ENCODE measurements around the gene TCEA3.

TCEA3 gene

GRCh38 chr1:23421343-23421742, 3.2 kb downstream of the TCEA3 start:
- no peaks in the 10 kb centered on the region for H3K9me3 Mint-ChIP-seq

GRCh38 chr1:23420778-23421177, 3.8 kb downstream of the TCEA3 start:
- Mint-ChIP-seq H3K27ac (no peak overlapping the region), H3K4me1 (ENCODE audit: low read depth) (peaks cover 37% of the 10 kb centered on the region), H3K4me3 (no peak overlapping the region), H3K9me3 (no peaks in the 10 kb centered on the region), H3K27me3 (peaks cover 47% of the 10 kb centered on the region), H3K36me3 (ENCODE audit: low read depth) (no peaks in the 10 kb centered on the region)
- intact Hi-C loops (cut with micrococcal nuclease), result no loop called here

More at GRCh38 chr1:23421343-23421742, 3.2 kb downstream of the TCEA3 start:
- H3K27ac Mint-ChIP-seq, result no peak overlapping the region
- no peaks in the 10 kb centered on the region for H3K36me3 Mint-ChIP-seq (ENCODE audit: low read depth)
- peaks cover 53% of the 10 kb centered on the region for H3K27me3 Mint-ChIP-seq
- intact Hi-C loops (cut with micrococcal nuclease), result no loop called here
- peaks cover 42% of the 10 kb centered on the region for H3K4me1 Mint-ChIP-seq (ENCODE audit: low read depth)
- no peak overlapping the region for H3K4me3 Mint-ChIP-seq

GRCh38 chr1:23419180-23419579, 5.4 kb downstream of the TCEA3 start:
- H3K36me3 Mint-ChIP-seq (ENCODE audit: low read depth), result no peaks in the 10 kb centered on the region
- peaks cover 35% of the 10 kb centered on the region for H3K27me3 Mint-ChIP-seq
- intact Hi-C loops (cut with micrococcal nuclease), result no loop called here
- peaks cover 25% of the 10 kb centered on the region for H3K4me1 Mint-ChIP-seq (ENCODE audit: low read depth)
- H3K4me3 Mint-ChIP-seq, result no peak overlapping the region
- no peaks in the 10 kb centered on the region for H3K9me3 Mint-ChIP-seq
- no peak overlapping the region for H3K27ac Mint-ChIP-seq

- Mint-ChIP-seq H3K4me3 (no peak overlapping the region), H3K4me1 (ENCODE audit: low read depth) (peaks cover 10% of the 10 kb centered on the region), H3K27ac (no peak overlapping the region), H3K9me3 (no peaks in the 10 kb centered on the region), H3K36me3 (ENCODE audit: low read depth) (no peaks in the 10 kb centered on the region), H3K27me3 (peaks cover 24% of the 10 kb centered on the region)
- intact Hi-C loops (cut with micrococcal nuclease), result no loop called here
Measured at GRCh38 chr1:23417570-23417969, 7.0 kb downstream of the TCEA3 start.

- intact Hi-C loops (cut with micrococcal nuclease), result no loop called here
- Mint-ChIP-seq H3K9me3 (no peaks in the 10 kb centered on the region), H3K4me1 (ENCODE audit: low read depth) (peaks cover 4% of the 10 kb centered on the region), H3K4me3 (no peak overlapping the region), H3K36me3 (ENCODE audit: low read depth) (no peaks in the 10 kb centered on the region), H3K27me3 (peaks cover 24% of the 10 kb centered on the region), H3K27ac (no peak overlapping the region)
Measured at GRCh38 chr1:23416964-23417363, 7.6 kb downstream of the TCEA3 start.

GRCh38 chr1:23408797-23409290, 15.7 kb downstream of the TCEA3 start:
- H3K4me3 Mint-ChIP-seq, result no peak overlapping the region
- H3K9me3 Mint-ChIP-seq, result no peaks in the 10 kb centered on the region
- peaks cover 4% of the 10 kb centered on the region for H3K27me3 Mint-ChIP-seq
- intact Hi-C loops (cut with micrococcal nuclease), result no loop called here
- H3K27ac Mint-ChIP-seq, result no peak overlapping the region
- H3K4me1 Mint-ChIP-seq (ENCODE audit: low read depth), result peaks cover 6% of the 10 kb centered on the region
- H3K36me3 Mint-ChIP-seq (ENCODE audit: low read depth), result no peaks in the 10 kb centered on the region

GRCh38 chr1:23407016-23407630, 17.4 kb downstream of the TCEA3 start:
- H3K4me1 Mint-ChIP-seq (ENCODE audit: low read depth), result peaks cover 23% of the 10 kb centered on the region
- H3K27ac Mint-ChIP-seq, result no peak overlapping the region
- H3K4me3 Mint-ChIP-seq, result no peak overlapping the region
- peaks cover 4% of the 10 kb centered on the region for H3K27me3 Mint-ChIP-seq
- H3K9me3 Mint-ChIP-seq, result no peaks in the 10 kb centered on the region
- H3K36me3 Mint-ChIP-seq (ENCODE audit: low read depth), result no peaks in the 10 kb centered on the region
- intact Hi-C loops (cut with micrococcal nuclease), result no loop called here

GRCh38 chr1:23405946-23406345, 18.6 kb downstream of the TCEA3 start:
- Mint-ChIP-seq H3K9me3 (no peaks in the 10 kb centered on the region), H3K36me3 (ENCODE audit: low read depth) (no peaks in the 10 kb centered on the region), H3K4me1 (ENCODE audit: low read depth) (peaks cover 34% of the 10 kb centered on the region), H3K27me3 (peaks cover 4% of the 10 kb centered on the region), H3K27ac (no peak overlapping the region), H3K4me3 (no peak overlapping the region)
- intact Hi-C loops (cut with micrococcal nuclease), result no loop called here

- H3K9me3 Mint-ChIP-seq, result no peaks in the 10 kb centered on the region
- H3K27me3 Mint-ChIP-seq, result no peaks in the 10 kb centered on the region
- H3K36me3 Mint-ChIP-seq (ENCODE audit: low read depth), result no peaks in the 10 kb centered on the region
- intact Hi-C loops (cut with micrococcal nuclease), result loop anchor here (2.0 to 5.0 kb wide), 3 partner anchors 35 to 77 kb away; partner anchors contain the start of genes HNRNPR and ZNF436
- no peak overlapping the region for H3K4me3 Mint-ChIP-seq
- H3K27ac Mint-ChIP-seq, result no peak overlapping the region
- H3K4me1 Mint-ChIP-seq (ENCODE audit: low read depth), result peaks cover 41% of the 10 kb centered on the region
Measured at GRCh38 chr1:23403735-23404486, 20.6 kb downstream of the TCEA3 start.

GRCh38 chr1:23403355-23403734, 21.2 kb downstream of the TCEA3 start:
- peaks cover 41% of the 10 kb centered on the region for H3K4me1 Mint-ChIP-seq (ENCODE audit: low read depth)
- no peaks in the 10 kb centered on the region for H3K9me3 Mint-ChIP-seq
- no peaks in the 10 kb centered on the region for H3K27me3 Mint-ChIP-seq
- no peak overlapping the region for H3K4me3 Mint-ChIP-seq
- H3K36me3 Mint-ChIP-seq (ENCODE audit: low read depth), result no peaks in the 10 kb centered on the region
- no peak overlapping the region for H3K27ac Mint-ChIP-seq
- intact Hi-C loops (cut with micrococcal nuclease), result loop anchor here (2.0 to 5.0 kb wide), 3 partner anchors 35 to 76 kb away; partner anchors contain the start of genes HNRNPR and ZNF436

- H3K4me1 Mint-ChIP-seq (ENCODE audit: low read depth), result peaks cover 41% of the 10 kb centered on the region
- H3K27me3 Mint-ChIP-seq, result peaks cover under 1% of the 10 kb centered on the region
- no peak overlapping the region for H3K4me3 Mint-ChIP-seq
- H3K27ac Mint-ChIP-seq, result peak overlapping the region; percentile 80
- no peaks in the 10 kb centered on the region for H3K36me3 Mint-ChIP-seq (ENCODE audit: low read depth)
- no peaks in the 10 kb centered on the region for H3K9me3 Mint-ChIP-seq
- intact Hi-C loops (cut with micrococcal nuclease), result loop anchor here (2.0 to 5.0 kb wide), 3 partner anchors 34 to 76 kb away; partner anchors contain the start of genes HNRNPR and ZNF436
Measured at GRCh38 chr1:23403038-23403336, 21.6 kb downstream of the TCEA3 start.

- Mint-ChIP-seq H3K4me3 (peak overlapping the region; percentile 28), H3K9me3 (no peaks in the 10 kb centered on the region), H3K27me3 (peaks cover 6% of the 10 kb centered on the region), H3K36me3 (ENCODE audit: low read depth) (no peaks in the 10 kb centered on the region), H3K27ac (peak overlapping the region; percentile 80), H3K4me1 (ENCODE audit: low read depth) (peaks cover 41% of the 10 kb centered on the region)
- intact Hi-C loops (cut with micrococcal nuclease), result loop anchor here (2.0 to 5.0 kb wide), 3 partner anchors 34 to 75 kb away; partner anchors contain the start of genes HNRNPR and ZNF436
Measured at GRCh38 chr1:23402286-23403037, 22.1 kb downstream of the TCEA3 start.

- H3K27me3 Mint-ChIP-seq, result peaks cover 9% of the 10 kb centered on the region
- peaks cover 41% of the 10 kb centered on the region for H3K4me1 Mint-ChIP-seq (ENCODE audit: low read depth)
- H3K27ac Mint-ChIP-seq, result peak overlapping the region; percentile 80
- intact Hi-C loops (cut with micrococcal nuclease), result loop anchor here (5.0 kb wide), 1 partner anchor 74 kb away; no protein-coding TSS in a partner anchor
- H3K9me3 Mint-ChIP-seq, result no peaks in the 10 kb centered on the region
- no peak overlapping the region for H3K4me3 Mint-ChIP-seq
- no peaks in the 10 kb centered on the region for H3K36me3 Mint-ChIP-seq (ENCODE audit: low read depth)
Measured at GRCh38 chr1:23401313-23401712, 23.2 kb downstream of the TCEA3 start.
